Choroid plexus epithelial cell (primary cell): ENCODE results near the gene VPS13D.

Experiments
- DNase-seq: peaks from one replicate; pipeline ENCODE4 v3.0.0-alpha.2; 2010; ENCODE audit warnings: low read depth
- H3K4me3 ChIP-seq: 2 replicates; pipeline ENCODE4 v1.5.1; 2011; ENCODE audit warnings: low read depth, mild to moderate bottlenecking, control low read depth, low read length, moderate library complexity
- TF ChIP-seq, protein P1 (sequence below): conservative IDR thresholded peaks from 2 replicates; pipeline ENCODE4 v1.5.1; 2011; ENCODE audit warnings: low read depth, mild to moderate bottlenecking, control low read depth, inconsistent platforms, low read length, moderate library complexity

Gene VPS13D

DNA sequence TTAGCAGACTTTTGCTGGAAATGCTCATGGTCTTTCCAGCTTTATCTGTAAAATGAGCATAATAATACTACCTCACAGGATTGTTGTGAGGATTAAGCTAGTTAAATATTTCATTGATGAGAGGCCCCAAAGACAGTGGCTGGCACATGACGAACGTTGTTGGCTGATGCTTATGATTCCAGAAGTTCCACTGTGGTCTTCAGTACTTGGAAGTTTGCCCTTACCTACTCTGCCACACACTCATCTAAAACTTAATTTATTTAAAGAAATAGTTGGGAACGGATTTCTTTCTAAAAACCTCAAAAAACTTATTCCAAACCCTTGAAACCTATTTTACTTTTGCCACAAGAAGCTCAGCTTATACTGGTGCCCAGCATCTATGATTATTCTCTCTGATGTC, 217.5 kb downstream of the VPS13D start:
- no peak overlapping the region for H3K4me3 ChIP-seq
- DNase-seq: peak; percentile 71
- TF ChIP-seq, protein P1, sequence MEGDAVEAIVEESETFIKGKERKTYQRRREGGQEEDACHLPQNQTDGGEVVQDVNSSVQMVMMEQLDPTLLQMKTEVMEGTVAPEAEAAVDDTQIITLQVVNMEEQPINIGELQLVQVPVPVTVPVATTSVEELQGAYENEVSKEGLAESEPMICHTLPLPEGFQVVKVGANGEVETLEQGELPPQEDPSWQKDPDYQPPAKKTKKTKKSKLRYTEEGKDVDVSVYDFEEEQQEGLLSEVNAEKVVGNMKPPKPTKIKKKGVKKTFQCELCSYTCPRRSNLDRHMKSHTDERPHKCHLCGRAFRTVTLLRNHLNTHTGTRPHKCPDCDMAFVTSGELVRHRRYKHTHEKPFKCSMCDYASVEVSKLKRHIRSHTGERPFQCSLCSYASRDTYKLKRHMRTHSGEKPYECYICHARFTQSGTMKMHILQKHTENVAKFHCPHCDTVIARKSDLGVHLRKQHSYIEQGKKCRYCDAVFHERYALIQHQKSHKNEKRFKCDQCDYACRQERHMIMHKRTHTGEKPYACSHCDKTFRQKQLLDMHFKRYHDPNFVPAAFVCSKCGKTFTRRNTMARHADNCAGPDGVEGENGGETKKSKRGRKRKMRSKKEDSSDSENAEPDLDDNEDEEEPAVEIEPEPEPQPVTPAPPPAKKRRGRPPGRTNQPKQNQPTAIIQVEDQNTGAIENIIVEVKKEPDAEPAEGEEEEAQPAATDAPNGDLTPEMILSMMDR: no peak

GRCh38 chr1:12447849-12448312, 218.1 kb downstream of the VPS13D start:
- no peak overlapping the region for H3K4me3 ChIP-seq
- DNase-seq: peak; percentile 82
- TF ChIP-seq, protein P1: no peak

GRCh38 chr1:12448746-12449177, 218.9 kb downstream of the VPS13D start:
- DNase-seq: peak; percentile 85
- TF ChIP-seq, protein P1: no peak
- no peak overlapping the region for H3K4me3 ChIP-seq

GRCh38 chr1:12450090-12450755, 220.4 kb downstream of the VPS13D start:
- no peak for DNase-seq
- H3K4me3 ChIP-seq: no peak overlapping the region
- TF ChIP-seq, protein P1: no peak

- no peak overlapping the region for H3K4me3 ChIP-seq
- TF ChIP-seq, protein P1: no peak
- peak; percentile 54 for DNase-seq
Measured at GRCh38 chr1:12450756-12451559, 221.1 kb downstream of the VPS13D start.

GRCh38 chr1:12451560-12451900, 221.7 kb downstream of the VPS13D start:
- H3K4me3 ChIP-seq: no peak overlapping the region
- TF ChIP-seq, protein P1: no peak
- DNase-seq: no peak
